ENCODE results near the gene LINGO3.

Gene LINGO3

DNA sequence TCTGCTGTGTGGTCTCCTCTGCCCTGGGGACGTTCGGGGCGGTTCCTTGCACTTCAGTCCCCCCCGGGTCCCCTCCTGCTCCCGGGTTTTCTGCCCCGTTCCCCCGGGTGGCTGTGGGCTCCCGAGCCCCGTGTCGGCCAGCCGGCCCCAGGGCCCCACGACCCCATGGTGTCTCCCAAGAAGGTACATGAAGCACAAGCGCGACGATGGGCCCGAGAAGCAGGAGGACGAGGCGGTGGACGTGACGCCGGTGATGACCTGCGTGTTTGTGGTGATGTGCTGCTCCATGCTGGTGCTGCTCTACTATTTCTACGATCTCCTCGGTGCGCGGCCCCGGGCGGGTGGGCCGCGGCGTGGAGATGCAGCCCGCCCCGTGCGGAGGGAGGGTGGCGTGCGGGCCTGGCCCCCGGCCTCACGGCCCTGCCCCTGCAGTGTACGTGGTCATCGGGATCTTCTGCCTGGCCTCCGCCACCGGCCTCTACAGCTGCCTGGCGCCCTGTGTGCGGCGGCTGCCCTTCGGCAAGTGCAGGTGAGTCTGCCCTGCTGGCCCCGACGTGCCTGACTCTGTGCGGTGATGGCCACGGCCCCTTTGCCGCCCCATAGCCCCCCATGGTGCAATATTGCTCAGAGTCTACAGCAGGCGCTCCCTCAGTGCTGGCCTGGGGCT, 31.8 kb upstream of the LINGO3 start:
- no peak for DNase-seq

GRCh38 chr19:2338751-2339643, 31.0 kb upstream of the LINGO3 start:
- DNase-seq: no peak

- DNase-seq: no peak
Measured at GRCh38 chr19:2338055-2338615, 30.2 kb upstream of the LINGO3 start.

GRCh38 chr19:2337329-2337707, 29.4 kb upstream of the LINGO3 start:
- DNase-seq: no peak

- DNase-seq: no peak
Measured at GRCh38 chr19:2336528-2337328, 28.8 kb upstream of the LINGO3 start.

- no peak for DNase-seq
Measured at GRCh38 chr19:2335848-2336247, 27.9 kb upstream of the LINGO3 start.

DNA sequence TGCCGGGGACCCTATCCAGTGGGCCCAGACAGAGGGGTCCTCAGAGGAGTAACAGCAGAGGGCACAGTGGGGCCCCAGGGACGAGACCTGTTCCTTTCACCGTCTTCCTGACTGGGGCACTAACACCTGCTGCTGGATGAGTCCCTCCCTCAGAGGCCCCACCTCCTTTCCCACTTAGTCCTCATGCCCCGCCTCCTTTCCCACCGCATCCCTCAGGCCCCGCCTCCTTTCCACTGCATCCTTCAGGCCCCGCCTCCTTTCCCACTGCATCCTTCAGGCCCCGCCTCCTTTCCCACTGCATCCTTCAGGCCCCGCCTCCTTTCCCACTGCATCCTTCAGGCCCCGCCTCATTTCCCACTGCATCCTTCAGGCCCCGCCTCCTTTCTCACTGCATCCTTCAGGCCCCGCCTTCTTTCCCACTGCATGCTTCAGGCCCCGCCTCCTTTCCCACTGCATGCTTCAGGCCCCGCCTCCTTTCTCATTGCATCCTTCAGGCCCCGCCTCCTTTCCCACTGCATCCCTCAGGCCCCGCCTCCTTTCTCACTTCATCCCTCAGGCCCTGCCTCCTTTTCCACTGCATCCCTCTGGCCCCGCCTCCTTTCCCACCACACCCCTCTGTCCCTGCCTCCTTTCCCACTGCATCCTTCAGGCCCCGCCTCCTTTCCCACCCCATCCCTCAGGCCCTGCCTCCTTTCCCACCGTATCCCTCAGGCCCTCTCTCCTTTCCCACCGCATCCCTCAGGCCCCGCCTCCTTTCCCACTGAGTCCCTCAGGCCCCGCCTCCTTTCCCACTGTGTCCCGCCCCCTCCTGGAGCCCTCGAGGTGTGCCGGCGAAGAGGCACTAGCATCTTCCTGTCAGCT, 27.3 kb upstream of the LINGO3 start:
- no peak for DNase-seq

DNA sequence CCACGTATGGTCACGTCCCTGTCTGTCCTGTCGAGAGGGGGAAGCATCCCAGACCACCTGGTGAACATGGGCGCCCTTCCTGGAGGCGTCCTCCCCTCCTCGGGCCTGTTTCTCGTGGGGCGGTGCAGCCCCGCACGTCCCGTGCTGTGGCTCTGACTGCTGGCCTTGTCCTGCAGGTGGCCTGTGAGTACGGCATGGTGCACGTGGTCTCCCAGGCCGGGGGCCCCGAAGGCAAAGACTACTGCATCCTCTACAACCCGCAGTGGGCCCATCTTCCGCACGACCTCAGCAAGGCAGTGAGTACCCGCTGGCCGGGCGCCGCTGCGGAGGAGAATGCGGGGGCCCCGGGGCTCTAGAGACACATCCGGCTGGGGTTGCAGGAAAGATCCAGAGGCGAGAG, 26.5 kb upstream of the LINGO3 start:
- no peak for DNase-seq

DNA sequence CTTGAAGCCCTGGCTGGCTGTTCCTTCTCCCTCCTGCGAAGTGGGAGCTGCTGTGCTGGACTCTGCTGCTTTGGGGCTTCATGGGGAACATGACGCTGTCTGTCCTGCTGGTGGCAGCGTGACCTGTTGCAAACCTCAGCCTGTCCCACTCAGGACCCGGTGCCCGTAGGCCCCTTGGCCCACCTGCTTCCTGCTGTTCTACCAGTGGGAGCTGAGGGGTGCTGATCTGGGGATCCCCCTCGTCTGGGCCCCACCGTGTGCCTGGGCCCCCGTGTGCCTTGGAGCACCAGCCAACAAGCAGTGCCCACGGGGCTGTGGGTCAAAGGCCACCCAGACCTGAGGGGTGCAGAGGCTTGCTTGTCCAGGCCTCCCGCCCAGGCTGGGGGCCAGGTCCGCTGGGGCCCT, 25.9 kb upstream of the LINGO3 start:
- no peak for DNase-seq

- no peak for DNase-seq
Measured at GRCh38 chr19:2333027-2333806, 25.3 kb upstream of the LINGO3 start.

DNA sequence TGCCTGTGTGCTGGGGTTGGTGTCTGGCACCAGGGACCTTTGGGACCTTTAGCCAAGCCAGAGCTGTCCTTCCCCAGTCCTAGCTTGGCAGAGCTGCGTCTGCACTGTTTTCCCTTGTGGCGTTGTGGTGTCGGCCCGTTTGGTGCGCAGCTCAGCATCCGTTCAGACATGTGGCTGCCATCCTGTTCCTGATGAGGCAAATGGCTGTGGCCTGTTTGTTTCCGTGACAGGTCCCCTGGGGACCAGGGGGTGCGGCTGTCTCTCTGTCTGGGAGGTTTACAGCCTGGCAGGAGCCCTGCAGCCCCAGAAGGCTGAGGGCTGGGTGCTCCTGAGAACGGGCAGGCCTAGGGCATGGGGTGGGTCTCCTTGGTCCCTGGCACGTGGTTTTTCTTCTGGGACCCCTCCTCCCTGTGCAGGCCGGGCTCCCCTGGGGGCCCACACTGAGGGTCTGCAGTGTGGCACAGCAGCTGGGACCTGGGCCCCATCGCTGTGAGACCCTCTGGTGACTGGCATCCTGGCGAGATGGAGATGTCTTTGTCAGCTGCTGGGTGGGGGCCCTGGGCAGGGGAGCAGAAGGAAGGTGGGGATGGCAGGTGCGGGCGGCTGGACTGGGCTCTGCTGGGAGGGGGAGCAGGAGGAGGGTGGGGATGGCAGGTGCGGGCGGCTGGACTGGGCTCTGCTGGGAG, 24.5 kb upstream of the LINGO3 start:
- peak; percentile 60 for DNase-seq

DNA sequence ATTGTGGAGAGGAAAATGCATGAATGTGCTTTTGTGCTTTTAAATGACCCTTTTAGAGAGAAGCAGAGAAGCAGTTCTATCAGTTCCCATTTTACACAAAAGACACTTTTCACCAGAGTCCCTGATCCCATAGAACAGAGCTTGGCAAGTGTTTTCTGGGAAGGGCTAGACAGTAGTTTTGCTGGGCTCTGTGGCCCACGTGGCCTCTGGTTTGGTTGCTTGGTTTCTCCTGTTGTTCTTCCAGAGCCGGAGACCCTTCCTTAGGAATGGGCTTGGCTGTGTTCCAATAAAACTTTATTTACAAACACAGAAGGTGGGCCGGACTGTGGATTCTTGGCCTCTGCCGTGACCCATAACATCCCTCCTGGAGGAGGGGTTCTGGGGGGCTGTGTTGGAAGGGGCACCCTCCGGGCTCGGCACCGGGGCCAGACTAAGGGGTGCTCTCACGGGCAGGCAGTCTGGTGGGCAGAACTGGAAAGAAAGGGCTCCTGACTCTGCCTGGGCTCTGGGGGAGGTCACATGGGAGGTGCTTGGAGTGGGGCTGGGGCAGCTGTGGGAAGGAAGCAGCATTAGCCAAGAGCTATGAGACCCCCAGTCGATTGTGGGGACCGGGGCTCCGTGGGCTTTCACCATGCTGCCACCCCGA, 23.8 kb upstream of the LINGO3 start:
- no peak for DNase-seq

DNA sequence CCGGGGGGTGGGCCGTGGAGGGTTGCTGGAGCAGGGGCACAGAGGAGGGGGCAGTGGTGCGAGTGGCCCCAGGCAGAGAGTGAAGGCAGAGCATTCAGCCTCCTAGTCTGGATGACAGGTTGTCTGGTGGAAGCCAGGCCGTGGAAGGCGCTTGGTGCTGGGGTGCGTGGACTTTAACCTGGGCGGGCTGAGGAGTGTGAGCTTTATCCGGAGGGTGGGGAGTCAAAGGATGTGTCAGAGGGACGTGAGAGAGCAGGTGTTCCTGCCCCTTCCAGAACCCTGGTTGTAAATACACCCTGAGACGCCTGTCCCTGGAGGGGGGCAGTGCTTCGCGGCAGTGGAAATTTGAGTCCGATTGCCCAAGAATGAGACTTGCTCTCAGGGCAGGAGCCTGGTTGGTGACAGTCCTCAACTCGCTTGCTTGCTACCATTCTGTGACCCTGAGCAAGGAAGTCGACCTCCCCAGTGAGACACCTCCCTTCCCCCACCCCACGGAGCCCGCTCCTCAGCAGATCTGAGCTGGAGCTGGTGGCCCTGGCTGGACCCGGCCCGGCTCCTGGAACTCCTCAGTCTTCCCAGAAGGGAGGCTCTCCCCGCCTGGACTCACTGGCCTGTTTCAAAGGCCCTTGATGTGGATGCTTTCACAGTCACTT, 22.8 kb upstream of the LINGO3 start:
- DNase-seq: no peak

DNA sequence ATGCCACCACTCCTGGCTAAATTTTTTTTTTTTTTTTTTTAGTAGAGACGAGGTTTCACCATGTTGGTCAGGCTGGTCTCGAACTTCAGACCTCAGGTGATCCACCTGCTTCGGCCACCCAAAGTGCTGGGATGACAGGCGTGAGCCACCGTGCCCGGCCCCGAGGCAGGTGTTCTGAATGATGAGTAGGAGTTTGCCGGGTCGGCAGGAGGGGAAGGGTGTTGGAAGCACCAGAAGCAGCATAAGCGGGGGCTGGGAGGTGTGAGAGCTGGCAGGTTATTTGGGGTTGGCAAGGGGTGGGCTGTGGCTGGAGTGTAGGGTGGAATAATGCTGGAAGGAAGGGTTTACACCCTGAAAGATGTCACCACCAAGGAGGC, 22.3 kb upstream of the LINGO3 start:
- no peak for DNase-seq

DNA sequence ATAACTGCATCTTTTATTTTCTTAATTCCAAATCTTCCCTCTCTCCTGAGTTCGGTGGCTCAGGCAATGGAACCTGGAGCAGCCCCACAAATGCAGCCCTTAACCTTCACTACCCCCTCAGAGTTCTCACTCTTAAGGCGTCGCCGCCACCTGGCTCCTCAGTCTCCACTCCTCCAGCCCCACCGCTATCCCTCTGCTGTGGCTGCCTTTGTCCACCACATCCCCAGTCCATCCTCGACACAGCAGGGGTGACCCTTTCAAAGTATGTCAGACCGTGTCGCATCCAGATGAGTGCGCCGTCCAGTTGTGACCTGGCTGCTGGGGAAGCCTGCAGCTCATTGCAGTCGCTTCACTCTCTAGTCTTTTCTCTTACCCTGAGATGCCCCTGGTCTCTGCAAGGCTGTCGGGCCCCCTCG, 21.6 kb upstream of the LINGO3 start:
- DNase-seq: no peak

GRCh38 chr19:2329149-2329478, 21.2 kb upstream of the LINGO3 start:
- no peak for DNase-seq

DNA sequence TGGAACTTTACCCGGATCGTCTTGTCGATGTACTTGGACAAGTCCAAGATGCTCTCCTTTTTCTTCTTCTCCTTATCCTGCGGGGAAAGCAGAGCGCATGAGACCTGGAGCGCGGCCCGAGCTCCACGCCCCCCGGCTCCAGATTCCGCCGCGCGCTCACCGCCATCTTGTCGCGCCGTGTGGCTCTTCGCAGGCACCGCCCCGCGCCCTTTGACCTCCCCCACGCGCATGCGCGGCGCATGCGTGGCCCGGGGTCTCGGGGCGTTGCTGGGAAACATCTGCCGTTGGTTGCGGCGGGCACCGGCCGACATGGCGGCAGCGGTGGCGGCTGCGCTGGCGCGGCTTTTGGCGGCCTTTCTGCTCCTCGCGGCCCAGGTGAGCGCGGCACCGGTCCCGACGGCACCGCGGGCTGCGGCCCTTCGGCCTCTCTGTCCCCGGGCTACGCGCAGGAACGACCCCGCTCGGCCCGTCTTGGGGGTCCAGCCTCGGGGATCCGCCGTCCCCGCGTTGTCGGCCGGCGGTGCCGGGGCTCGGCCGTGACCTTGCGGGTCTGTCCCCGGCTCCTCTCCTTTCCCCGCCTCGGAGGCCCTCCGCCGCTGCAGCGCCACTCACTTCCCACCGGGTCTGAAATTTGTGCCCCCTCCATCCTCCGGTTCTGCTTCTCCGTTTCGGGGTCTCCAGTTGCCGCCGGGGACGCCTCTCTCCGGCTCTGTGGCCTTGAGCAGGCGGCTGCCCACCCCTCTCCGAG, 20.6 kb upstream of the LINGO3 start, which contains the start of the genes LSM7 and SPPL2B:
TSS of gene LSM7 (minus strand) at position 186 of the 748 bp plus-strand sequence. CDS start at position 166, 20 bp downstream.
TSS of gene SPPL2B (plus strand) at position 284 of the 748 bp plus-strand sequence. CDS start at position 310, 26 bp downstream.
- DNase-seq: peak; percentile 39

DNA sequence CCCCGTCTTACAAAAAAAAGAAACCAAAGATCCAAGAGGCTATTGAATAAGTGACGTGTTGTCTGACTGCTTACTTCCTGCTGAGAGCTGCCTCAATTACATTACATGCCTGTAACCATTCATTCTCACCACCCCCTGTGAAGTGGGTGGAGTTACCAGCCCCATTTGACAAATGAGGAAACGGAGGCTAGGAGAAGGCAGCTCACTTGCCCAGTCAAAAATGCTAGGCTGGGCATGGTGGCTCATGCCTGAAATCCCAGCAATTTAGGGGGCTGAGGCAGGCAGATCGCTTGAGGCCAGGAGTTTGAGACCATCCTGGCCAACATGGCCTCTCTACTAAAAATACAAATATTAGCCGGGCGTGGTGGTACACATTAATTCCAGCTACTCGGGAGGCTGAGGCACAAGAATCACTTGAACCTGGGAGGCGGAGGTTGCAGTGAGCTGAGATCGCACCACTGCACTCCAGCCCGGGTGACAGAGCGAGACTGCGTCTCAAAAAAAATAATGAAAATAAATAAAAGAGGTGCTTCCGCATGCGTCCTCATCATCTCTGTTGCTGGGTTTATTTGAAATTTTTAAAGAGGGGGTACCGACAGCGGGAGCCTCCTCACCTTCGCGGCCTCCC, 19.9 kb upstream of the LINGO3 start:
- no peak for DNase-seq

Data from NCI-H1436 treated with DMSO at 0.1 percent for 48 hours (cell line).